NK-92 (cell line): ENCODE measurements around the gene CALY.

ENCODE experiments used
- DNase-seq: peaks from one replicate; lab custom pipeline; 2025; ENCODE audit not compliant: unreplicated experiment; lab: John Stamatoyannopoulos, UW

Gene CALY

DNA sequence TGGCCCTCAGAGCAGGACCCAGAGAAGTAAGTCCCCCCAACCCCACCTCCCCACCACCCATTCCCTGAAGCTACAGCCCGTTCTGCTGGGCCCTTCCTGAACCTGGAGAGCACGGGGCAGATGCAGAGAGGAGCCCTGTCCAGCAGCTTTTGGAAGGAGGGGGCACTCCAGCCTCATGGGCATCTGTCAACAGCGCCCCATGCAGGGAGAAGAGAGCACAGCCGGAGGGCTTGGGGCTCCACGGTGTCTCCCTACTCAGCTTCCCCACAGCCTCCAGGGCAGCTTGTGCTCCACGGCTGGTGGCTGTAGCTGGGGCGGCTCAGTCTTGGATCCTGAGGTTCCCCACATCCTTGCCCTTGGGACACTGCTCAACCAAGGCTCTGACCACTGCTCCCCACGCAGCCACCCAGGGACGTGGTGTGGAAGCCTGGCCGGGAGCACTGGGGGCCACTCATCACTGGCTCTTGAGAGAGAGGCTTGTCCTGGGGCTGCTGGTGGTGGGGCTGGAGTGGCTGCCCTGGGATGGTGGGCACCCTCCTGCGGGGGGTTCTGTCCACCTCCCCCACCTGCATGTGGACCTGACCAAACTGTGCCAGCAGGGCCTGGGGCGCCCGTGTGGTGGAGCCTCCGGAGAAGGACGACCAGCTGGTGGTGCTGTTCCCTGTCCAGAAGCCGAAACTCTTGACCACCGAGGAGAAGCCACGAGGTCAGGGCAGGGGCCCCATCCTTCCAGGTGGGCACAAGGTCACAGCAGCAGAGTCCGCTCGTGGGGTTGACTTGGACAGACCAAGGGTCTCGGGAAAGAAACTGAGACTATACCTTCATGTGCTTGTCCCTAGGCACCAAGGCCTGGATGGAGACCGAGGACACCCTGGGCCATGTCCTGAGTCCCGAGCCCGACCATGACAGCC is 15.0 kb upstream of the CALY start:
- no peak for DNase-seq

DNA sequence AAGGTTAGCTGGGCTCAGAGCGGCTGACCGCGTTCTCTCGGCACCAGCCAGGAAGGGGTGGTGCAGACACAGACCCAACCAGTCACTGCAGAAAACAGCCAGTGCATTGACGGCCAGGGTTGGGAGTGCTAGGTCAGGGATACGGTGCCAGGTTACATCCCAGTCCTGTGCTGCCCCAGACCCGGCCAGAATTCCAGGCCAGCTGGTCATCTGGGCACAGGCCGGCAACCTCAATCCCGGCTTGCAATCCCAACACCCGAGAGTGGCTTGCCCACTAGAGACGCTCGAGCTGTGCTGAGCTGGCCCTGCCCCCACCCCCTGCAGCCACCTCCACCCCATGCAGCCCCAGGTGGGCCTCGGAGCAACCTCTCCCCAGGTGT is 14.2 kb upstream of the CALY start:
- DNase-seq: no peak

DNA sequence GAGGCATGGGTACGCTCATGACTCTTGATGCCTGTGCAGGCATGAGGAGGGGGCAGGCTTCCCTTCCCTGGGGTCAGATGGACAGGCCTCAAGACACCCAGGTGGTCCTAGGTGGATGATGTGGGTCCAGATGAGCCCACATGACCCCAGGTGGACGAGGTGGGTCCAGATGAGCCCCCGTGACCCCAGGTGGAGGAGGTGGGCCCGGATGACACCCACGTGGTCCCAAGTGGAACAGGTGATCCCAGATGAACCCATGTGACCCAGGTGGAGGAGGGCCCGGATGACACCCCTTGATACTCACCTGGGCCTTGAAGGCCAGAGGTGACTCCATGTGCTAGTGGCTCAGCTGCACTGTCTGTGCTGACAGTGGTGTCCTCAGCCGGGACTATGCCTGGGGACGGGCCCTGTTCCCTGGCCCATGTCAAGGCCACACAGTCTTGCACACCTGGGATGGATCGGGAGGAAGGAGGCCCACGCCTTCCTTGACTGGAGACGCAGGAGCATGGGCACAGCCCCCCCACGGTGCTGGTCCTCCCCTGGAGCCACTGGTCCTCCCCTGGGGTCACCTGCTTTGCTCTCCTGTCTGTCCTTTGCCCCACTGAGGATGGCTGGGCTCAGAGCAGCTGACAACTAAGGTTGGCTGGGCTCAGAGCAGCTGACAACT is 13.7 kb upstream of the CALY start:
- no peak for DNase-seq

DNA sequence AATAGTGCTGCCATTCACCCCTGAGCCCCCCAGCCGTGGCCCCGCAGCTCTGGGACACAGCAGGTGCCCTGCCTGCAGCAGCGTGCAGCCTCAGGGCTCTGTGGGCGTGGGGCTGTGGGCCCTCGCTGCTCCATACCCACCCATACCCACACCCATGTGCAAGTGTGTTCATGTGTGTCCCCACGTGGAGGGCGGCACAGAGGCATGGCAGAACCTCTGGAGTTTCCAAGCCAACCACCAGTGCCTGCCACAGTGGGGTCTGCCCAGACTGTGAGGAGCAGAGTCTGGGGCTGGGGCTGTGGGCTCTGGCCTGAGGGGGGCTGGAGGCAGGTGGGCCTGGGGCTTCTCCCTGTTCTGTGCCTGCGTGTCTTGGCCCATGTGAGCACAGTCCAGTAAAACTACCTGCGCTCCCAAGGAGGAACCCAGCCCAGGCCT is 12.9 kb upstream of the CALY start:
- DNase-seq: no peak

DNA sequence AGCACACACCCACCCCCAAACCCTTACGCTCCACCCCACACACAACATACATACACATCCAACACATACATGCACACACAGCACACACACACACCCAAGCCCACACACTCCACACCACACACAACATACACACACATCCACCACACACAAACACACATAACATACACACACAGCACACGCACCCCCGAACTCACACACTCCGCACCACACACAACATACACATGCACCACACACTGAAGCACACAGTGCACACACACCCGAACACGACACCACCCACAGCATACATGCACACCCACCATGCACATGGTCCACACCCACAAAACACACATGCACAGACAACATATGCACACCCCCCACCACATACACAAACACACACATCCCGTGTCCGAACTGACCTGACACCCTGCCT is 12.5 kb upstream of the CALY start:
- no peak for DNase-seq

DNA sequence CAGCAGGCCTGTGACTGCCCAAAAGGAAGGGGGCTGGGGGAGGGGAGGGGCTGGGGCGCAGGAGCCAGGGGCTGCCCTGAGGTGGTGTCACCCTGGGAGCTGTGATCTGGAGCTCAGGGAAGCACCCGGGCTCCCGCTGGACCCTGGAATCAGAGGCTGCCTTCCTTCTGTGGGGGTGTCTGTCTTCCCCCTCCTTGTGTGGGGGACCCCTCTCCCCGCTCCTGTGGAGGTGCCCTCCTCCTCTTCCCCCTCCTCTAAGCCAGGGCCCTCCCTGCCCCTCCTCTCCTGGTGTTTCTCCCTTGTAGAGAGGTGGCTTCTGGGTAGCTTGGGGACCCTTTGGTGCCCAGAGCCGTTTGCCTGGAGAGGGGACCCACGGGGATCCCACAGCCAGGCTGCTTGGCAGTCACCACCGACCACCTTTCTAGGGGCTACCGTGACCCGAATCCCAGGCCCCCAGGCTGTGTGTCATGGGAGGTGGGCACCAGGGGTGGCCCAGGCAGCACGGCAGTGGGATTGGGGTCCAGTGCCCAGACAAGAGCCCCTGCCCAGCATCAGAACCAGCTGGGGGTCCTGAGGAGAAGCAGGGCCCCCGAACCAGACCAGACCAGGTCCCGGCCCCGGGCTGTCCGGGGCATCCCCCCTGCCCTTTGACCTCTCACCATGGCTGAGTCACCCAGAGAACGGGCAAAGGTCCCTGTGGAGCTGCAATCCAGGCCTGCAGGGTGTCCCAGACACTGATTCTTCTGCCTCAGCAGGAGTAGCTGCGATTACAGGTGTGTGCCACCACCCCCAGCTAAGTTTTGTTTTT is 11.2 kb upstream of the CALY start:
- no peak for DNase-seq

DNA sequence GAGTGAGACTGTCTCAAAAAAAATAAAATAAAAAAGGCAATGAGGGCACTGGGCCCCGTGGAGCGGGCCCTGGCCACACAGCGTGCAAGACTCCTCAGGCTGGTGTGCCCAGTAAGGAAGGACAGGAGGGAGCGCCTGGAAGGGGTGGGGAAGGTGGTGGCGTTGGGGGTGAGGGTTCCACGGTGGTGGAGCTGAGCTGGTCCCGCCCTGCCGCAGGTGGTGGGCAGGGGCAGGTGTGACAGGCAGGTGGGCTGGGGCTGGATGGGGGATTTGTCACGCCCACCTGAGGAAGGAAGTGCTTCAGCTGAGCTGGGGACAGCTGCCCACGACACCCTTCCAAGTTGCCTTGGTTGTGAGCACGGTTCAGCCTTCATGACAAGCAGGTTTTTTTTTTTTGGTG is 9.7 kb upstream of the CALY start:
- DNase-seq: no peak

DNA sequence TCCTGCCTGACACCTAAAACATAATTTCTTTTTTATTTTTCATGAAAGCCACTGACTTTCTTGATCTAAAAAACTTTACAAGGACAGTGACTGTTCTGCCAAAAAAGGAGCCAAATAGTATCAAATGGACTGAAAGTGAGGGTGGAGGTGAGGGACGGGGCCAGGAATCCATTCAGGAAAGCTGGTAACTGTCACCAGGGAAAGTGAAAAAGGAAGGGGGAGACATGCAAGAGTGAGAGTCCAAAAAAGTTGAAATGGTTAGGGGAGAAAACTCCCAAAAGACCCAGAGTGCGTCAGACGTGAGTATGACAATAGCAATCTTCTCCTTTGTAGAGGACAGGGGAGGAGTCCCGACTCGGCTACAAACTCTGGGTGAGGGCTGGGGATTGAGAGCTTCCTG is 7.5 kb upstream of the CALY start:
- DNase-seq: no peak

DNA sequence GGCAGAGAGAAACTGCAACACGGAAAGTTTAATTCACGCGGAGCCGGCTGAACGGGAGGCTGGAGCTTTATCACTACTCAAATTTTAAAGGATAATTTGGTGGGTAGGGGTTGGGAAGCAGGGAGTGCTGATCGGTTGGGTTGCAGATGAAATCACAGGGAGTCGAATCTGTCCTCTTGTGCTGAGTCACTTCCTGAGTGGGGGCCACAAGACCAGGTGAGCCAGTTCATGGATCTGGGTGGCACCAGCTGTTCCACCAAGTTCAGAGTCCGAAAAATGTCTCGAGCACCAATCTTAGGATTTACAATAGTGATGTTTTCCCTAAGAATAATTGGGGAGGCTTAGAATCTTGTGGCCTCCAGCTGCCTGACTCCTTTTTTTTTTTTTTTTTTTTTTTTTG is 6.9 kb upstream of the CALY start:
- no peak for DNase-seq

DNA sequence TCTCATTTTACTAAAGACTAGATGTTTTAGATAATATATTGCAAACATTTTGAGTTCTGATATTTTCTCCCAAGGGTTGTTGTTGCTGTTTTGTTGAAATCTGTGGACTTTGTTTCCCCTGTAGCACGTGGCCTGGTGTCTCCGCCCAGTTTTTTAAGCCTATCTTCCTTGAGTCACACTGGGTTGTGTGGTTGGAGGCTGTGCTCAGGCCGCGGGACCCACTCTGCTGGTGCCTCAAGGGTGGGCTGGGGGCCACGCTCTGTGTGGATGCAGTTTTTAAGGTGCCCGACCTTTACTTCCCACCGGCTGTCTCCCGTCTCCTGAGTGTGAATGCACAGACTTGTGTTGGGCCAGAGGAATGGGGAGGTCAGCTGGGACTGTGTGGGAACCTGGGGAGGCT is 6.2 kb upstream of the CALY start:
- no peak for DNase-seq

DNA sequence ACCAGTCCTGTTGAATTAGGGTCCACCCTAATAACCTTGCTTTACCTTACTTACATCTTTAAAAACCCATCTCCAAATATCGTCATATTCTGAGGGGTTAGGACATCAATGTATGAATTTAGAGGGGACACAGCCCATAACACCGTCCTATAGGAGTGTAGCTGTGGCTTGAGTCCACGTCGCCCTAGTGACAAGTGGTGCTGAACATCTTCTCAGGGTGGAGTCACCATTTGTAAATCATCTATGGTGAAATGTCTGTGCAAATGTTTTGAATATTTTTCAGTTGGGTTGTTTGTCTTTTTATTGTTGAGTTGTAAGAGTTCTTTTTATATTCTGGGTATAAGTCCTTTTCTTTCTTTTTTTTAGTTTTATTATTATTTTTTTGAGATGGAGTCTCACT is 5.3 kb upstream of the CALY start:
- no peak for DNase-seq

DNA sequence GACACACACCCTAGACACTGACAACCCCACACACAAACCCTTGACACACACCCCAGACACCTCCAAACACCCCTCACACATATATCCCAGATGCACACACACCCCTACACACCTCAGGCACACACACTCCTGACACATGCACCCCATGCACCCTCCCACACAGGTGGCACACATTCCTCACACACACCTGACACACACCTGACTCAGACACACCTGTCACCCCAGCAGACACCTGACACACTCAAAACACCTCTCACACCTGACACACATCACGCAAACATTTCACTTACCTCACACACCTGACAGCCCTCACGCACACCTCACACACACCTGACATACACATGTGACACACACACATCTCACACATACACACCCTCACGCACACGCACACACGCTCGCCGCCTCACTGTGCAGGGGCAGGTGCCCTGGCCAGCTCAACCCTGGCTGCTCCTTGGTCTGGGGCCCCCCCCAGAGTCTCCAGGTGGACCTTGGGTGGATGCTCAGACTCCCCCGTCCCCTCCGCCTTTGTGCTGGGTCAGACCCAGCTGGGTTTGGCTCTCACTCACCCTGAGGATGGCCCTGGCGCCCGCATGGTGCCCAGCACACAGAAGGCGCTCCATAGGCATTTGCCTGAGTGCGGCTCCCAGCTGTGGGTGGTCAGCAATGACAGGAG is 3.1 kb upstream of the CALY start:
- DNase-seq: no peak

DNA sequence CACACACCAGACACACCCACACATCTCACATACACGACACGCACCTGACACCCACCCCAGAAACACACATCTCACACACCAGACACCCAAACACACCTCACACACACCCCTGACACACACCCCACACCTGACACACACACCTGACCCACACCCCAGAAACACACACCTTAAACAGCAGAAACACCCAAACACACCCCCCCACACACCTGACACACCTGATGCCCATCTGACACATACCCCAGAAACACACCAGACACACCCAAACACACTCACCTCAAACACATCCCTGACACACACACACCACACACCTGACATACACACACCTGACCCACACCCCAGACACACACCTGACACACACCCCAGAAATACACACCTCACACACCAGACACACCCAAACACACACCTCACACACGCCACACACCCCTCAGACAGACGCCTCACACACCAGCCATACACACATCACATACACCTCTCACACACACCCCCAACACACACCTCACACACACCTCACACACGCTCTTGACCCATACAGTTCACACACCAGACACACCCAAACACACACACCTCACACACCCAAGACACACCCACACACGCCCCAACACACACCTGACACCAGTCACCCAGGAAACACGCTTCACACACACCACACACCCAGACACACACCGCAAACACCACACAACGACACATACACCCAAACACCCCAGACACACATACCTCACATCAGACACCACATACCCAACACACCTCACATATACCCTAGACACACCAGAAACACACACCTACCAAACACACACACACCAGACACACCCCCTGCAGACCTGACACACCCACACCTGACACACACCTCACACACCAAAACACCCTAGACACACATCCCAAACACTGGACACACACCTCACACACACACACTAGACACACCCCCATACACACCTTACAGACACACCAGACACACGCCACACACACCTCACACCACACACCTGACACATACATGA is 1.7 kb upstream of the CALY start:
- no peak for DNase-seq

DNA sequence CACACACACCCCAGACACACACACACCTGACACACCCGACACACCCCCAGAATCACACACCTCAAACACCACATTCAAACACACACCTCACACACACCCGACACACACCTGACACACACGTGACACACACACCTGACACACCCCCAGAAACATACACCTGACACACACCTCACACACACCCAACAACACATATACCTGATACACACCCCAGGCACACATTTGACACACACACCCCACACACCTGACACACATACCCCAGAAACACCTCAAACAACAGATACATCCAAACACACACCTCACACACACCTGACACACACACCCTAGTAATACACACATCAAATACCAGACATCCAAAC is 652 bp upstream of the CALY start:
- no peak for DNase-seq

DNA sequence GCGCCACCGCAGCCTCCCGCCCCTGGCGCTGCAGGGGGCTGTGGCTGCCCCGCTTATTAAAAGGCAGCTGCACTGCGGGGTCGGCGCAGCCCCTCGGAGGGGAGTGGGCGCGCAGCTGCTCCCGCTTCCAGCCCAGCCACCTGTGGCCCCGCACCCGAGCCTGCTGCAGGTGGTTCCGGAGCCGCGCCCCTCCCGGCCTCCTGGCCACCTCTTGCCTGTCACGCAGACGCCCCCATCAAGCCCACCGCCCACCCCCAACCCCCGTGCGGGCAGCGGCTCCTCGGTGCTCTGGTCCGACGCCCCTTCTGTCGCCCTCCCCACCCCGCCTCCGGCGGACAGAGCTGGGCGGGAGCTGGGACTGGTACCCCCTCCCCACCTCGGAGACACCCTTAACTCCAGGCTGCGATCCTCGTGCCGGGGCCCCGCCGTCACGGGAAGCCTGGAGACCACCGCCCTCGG is 549 bp downstream of the CALY start:
- DNase-seq: no peak

DNA sequence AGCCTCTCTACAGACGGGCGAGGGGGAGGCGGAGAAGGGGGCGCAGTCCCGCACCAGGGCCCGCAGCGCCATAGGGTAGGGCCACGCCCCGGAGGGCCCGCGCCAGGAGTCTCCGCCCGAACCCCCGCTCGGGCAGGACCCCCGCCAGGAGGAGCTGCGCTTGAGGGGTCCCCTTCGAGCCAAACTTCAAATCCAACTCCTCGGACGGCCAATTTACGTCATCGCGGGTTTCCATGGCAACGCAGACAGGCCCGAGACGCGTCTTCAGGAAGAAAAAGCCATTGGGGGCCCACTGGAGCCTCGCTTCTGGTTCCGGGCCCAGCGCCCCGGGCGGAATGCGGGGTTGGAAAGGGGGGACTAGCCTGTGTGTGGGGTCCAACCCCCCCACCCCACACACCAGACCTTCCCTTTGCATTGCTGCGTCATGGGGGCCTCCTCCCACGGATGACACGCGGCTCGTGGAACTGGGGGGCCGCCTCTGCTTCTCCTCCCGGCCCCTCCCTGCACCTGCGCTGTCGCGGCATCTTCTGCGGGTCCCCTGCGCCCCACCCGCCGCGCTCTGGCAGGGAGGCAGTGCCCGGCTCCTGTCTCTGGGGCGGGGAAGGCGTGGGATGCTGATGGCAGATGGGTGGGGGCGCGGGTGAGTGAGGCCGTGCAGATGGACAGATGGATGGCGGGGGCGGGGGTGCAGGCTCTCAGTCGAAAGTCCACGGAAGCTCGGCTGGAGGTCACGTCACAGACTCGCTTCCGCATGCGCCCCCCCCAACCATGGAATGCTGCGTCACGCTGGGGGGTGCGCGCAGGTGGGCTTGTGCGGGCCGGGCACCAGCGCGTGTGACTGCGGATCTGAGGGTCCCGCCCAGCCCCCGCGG is 1.2 kb downstream of the CALY start:
- DNase-seq: peak; percentile 36

DNA sequence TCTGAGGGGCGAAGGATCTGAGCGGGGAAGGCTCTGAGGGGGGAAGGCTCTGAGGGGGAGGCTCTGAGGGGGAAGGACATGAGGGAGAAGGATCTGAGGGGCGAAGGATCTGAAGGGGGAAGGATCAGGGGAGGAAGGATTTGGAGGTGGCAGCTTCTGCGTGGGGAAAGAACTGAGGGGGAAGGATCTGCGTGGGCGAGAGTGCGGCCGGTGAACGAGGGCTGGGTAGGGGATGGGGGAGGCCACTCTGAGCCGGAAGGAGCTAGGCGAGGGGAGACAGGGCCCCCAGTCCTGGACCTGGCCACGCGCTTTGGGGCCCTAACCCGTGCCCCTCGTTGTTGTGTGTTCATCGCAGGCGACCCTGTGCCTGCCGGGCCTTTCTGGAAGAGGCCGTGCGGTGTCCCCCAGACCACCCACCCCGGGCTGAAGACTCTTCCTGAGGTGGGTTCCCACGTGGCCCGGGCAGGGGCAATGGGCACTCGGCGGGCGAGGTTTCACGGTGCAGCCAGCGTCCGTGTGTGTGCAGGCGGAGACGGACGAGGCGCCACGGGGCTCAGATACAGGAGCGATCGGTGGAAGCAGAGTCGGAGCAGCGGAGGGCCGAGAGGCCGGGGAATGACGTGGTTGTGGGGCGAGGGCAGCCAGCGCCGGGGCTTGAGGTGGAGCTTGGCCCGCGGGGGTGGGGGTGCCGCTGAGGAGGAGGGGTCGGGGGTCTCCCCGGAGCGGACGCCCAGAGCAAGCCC is 2.0 kb downstream of the CALY start:
- DNase-seq: no peak

DNA sequence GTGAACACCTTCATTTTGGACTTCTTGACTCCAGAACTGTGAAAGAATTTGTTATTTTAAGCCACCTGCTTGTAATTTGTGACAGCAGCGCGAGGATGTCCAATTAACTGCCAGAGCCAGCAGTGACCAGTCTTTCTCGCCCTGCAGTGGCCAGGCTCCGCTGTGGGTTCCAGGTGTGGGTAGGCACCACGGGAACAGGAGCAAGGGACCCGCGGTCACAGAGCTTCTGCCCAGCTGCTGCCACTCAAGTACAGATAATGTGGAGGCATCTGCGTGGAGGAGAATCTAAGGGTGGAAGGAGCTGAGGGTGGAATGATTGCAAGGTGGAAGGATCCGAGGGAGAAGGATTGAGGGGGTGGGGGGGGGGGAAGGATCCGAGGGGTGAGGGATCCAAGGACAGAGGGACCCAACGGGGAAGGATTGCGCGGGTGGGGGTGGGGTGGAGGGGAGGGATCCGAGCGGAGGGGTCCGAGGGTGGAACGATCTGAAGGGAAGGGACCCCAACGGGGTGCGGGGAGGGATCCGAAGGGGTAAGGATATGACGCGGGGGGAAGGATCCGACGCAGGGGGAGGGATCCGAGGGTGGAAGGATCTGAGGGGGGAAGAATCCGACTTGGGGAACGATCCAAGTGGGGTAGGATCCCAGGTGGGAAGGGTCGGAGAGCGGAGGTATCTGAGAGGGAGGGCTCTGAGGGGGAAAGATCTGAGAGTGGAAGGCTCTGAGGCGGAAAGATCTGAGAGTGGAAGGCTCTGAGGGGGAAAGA is 3.6 kb downstream of the CALY start:
- DNase-seq: no peak
